H1 (cell line): ENCODE measurements around the gene TMEM203. TPM values are rescaled to one million over a fixed set of nuclear protein-coding genes. Genes with fewer than 3 reads are reported as not detected.

Source experiments
- CBX5 ChIP-seq: fragments of 300-800, 300-1000 bp; sonication (generic); IDR thresholded peaks from 2 replicates; pipeline ENCODE4 v1.7.1; 2016; ENCODE audit warnings: antibody characterized with exemption, low read length, low read depth
- CHD1 ChIP-seq: IDR thresholded peaks from 2 replicates; pipeline ENCODE4 v1.6.1; 2012; ENCODE audit warnings: low read depth, low read length, improper control_type of control experiment
- GTF2F1 ChIP-seq: IDR thresholded peaks from 2 replicates; pipeline ENCODE4 v1.6.1; 2012; ENCODE audit warnings: low read depth, low read length, improper control_type of control experiment, borderline replicate concordance
- KDM1A ChIP-seq: fragments of 200-600, 300-600 bp; sonication (generic); IDR thresholded peaks from 2 replicates; pipeline ENCODE4 v1.7.1; 2016; ENCODE audit warnings: mild to moderate bottlenecking, low read length, borderline replicate concordance
- SRF ChIP-seq: IDR thresholded peaks from 2 replicates; pipeline ENCODE4 v1.6.1; 2011; ENCODE audit warnings: mild to moderate bottlenecking, low read depth, low read length, moderate library complexity
- SUZ12 ChIP-seq: fragments of 200-600 bp; sonication (generic); IDR thresholded peaks from 2 replicates; pipeline ENCODE4 v1.6.1; 2012; ENCODE audit warnings: mild to moderate bottlenecking, inconsistent platforms, low read length, moderate library complexity, mixed read lengths
- polyA plus RNA-seq, 7 experiments: library from polyadenylated mRNA; depleted of rRNA in 3 of 7; stranded (reverse) in 5 of 7; unstranded in 2 of 7; fragments of >200 nt in 5 of 7; fragments of 200-250 nt in 2 of 7; gene quantifications; 1 replicate in 5 of 7; 2 replicates in 1 of 7; 4 replicates in 1 of 7; pipeline versions ENCODE4 v1.2.1 to v1.2.3, GENCODE V29; 2011 to 2013; ENCODE audit warnings: missing spikeins in 2 of 7, mixed read lengths in 2 of 7
- total RNA-seq: library from RNA; stranded (reverse); fragmentation: NEBNext Ultra II Directional; extraction: Animal tissue kit (Norgen Biotek cat#: 25700); gene quantifications from 2 replicates; pipeline ENCODE4 v1.2.1, GENCODE V29; 2021

The TMEM203 gene
- total and polyA plus RNA-seq, 2 of the 8 experiments (the other 6 are each of a cell fraction or from before 2014, with no cell fraction given), result 44.1 to 57.1 TPM

DNA sequence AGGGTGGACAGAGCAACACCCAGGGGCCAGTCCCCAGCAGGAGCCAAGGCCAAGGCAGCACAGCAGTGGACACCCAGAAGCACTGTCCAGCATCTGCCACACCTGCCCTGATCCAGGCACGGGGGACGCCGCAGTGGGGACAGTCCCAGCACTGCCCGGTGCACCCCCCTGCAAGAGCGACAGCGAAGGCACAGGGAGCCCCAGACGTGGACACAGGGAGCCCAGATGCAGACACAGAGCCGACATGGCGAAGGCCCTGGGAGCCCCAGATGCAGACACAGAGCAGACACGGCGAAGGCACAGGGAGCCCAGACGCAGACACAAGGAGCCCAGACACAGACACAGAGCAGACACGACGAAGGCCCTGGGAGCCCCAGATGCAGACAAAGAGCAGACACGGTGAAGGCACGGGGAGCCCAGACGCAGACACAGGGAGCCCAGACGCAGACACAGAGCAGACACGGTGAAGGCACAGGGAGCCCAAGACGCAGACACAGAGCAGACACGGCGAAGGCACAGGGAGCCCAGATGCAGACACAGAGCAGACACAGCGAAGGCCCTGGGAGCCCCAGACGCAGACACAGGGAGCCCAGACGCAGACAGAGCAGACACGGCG lies 21.4 kb downstream of the TMEM203 start (continued):
- TF ChIP-seq GTF2F1 (no peak), SRF (no peak), CBX5 (no peak), KDM1A (no peak), CHD1 (no peak), SUZ12 (no peak)
